Activated T-cell treated with anti-CD3 and anti-CD28 coated beads, Interleukin-2, amount 50 U/mL, for 24 hours (primary cell): ENCODE results near the gene ECEL1.

Experiments
- DNase-seq: peaks from one replicate; pipeline ENCODE4 v3.0.0-alpha.2; 2020
- H3K27ac Mint-ChIP-seq: 2 replicates; pipeline ENCODE4 v1.8.0; 2020; ENCODE audit warnings: mild to moderate bottlenecking, mixed read lengths
- H3K27me3 Mint-ChIP-seq: 2 replicates; pipeline ENCODE4 v1.8.0; 2020; ENCODE audit warnings: mixed read lengths
- H3K36me3 Mint-ChIP-seq: 2 replicates; pipeline ENCODE4 v1.8.0; 2020; ENCODE audit warnings: low read depth, mixed read lengths
- H3K4me1 Mint-ChIP-seq: 2 replicates; pipeline ENCODE4 v1.8.0; 2020; ENCODE audit warnings: low read depth, mixed read lengths
- H3K4me3 Mint-ChIP-seq: 2 replicates; pipeline ENCODE4 v1.8.0; 2020; ENCODE audit warnings: mild to moderate bottlenecking, moderate library complexity, mixed read lengths
- H3K9me3 Mint-ChIP-seq: 2 replicates; pipeline ENCODE4 v1.8.0; 2020; ENCODE audit warnings: mixed read lengths

ECEL1 gene

DNA sequence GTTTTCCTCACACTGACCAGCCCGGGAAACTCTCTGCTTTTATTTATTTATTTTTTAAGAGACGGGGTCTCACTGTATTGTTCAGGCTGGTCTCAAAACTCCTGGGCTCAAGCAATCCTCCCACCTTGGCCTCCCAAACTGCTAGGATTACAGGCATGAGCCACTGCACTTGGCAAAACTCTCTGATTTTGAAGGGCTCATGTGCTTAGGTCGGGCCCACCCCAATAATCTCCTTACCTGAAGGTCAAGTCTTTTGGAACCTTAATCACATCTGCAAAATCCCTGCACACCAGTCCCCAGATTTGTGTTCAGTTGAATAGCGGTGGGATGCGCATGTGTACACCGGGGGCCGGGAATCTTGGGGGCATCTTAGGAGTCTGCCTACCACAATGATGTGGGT lies 7.7 kb upstream of the ECEL1 start:
- Mint-ChIP-seq H3K36me3 (no peaks in the 10 kb centered on the region), H3K4me1 (no peaks in the 10 kb centered on the region), H3K9me3 (no peaks in the 10 kb centered on the region), H3K4me3 (no peak overlapping the region), H3K27ac (no peak overlapping the region), H3K27me3 (peaks cover 21% of the 10 kb centered on the region)
- DNase-seq = no peak

DNA sequence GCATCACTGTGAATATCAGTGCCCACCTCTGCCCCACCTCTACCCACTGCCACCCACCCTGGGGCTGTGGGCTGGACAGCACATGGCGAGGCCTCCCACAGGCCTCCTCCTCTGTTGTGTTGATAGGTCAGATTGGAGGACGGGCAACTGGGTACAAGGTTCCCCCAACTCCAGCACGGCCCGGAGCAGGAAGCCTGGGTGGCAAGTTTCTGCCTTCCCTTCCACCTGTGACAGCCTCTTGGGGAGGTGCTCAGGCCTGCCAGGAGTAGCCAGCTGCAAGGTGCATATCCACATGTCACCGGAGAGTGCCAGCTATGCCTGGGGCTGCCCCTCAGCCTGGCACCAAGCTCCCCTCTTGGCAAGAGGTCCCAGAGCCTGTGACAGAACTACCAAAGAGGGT lies 6.9 kb upstream of the ECEL1 start:
- H3K4me1 Mint-ChIP-seq = no peaks in the 10 kb centered on the region
- peaks cover 23% of the 10 kb centered on the region for H3K27me3 Mint-ChIP-seq
- no peaks in the 10 kb centered on the region for H3K9me3 Mint-ChIP-seq
- no peaks in the 10 kb centered on the region for H3K36me3 Mint-ChIP-seq
- no peak for DNase-seq
- H3K4me3 Mint-ChIP-seq = no peak overlapping the region
- no peak overlapping the region for H3K27ac Mint-ChIP-seq

DNA sequence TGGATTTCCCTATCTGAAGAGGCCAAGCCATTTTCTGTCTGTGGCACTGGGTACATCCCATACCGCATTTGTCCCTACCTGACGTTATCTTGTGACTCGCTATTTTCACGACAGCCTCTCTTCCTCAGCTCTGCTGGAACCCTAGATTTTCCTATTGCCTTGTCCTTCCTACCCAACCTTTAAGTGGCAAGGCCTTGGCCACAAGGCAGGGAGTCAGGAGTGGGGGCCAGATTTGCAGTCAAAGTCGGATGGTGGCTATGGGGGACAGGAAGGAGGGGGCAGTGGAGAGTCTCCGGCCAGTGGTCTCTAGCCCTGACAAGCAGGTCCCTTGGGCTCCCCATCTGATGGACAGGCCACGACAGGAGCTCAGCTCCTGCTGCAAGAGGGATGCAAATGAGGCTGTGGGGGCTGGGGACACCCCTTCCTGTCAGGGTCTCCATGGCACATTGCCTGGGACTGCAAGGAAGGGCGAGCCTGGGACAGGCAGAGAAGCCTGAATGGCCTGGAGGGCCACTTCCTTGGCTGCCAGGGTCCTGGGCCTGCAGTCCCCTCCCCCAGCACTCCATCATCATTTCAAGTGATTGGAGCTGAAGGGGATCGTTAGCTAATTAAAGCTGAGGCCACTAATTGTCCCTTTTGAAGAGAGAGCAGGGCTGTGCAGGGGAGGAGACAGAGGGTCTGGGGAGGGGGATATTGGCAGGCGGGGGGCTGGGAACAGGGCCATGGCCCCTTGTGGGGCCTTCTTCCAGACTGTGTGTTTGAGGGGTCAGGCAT lies 6.3 kb upstream of the ECEL1 start:
- no peaks in the 10 kb centered on the region for H3K9me3 Mint-ChIP-seq
- no peak for DNase-seq
- H3K4me1 Mint-ChIP-seq = no peaks in the 10 kb centered on the region
- no peak overlapping the region for H3K4me3 Mint-ChIP-seq
- H3K27ac Mint-ChIP-seq = no peak overlapping the region
- H3K36me3 Mint-ChIP-seq = no peaks in the 10 kb centered on the region
- peaks cover 25% of the 10 kb centered on the region for H3K27me3 Mint-ChIP-seq

GRCh38 chr2:232492963-232493700 lies 5.5 kb upstream of the ECEL1 start:
- Mint-ChIP-seq H3K27ac (no peak overlapping the region), H3K9me3 (no peaks in the 10 kb centered on the region), H3K36me3 (no peaks in the 10 kb centered on the region), H3K4me3 (no peak overlapping the region), H3K27me3 (peaks cover 28% of the 10 kb centered on the region), H3K4me1 (no peaks in the 10 kb centered on the region)
- DNase-seq = no peak

DNA sequence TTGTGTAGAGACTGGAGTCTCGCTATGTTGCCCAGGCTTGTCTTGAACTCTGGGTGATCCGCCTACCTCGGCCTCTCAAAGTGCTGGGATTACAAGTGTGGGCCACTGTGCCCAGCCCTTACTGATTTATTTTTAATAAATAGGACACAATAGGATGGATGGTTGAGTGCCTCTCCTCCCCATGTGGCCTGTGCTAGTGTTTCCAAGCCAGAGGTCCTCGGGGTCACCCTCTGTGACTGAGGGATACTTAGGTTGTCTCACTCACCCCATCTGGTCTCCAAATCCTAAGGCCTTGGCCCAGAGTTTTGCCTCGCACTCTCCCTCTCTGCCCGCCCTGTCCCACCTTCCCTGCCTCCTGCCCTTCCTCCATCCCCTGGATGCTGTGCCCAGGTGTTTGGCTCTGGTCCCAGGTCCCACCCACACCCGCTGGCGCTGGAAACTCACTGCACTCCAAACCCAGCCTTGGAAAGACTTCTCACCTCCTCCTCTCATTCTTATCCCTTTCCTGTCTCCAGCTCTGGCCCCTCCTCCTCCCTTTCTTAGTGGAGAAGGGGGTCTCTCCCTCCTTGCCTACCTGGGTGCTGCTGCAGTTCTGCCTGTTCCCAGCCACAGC lies 4.7 kb upstream of the ECEL1 start:
- no peak for DNase-seq
- H3K27me3 Mint-ChIP-seq = peaks cover 31% of the 10 kb centered on the region
- H3K4me3 Mint-ChIP-seq = no peak overlapping the region
- H3K9me3 Mint-ChIP-seq = no peaks in the 10 kb centered on the region
- no peaks in the 10 kb centered on the region for H3K36me3 Mint-ChIP-seq
- no peak overlapping the region for H3K27ac Mint-ChIP-seq
- H3K4me1 Mint-ChIP-seq = no peaks in the 10 kb centered on the region

- peaks cover 36% of the 10 kb centered on the region for H3K27me3 Mint-ChIP-seq
- H3K4me1 Mint-ChIP-seq = peaks cover 3% of the 10 kb centered on the region
- no peak overlapping the region for H3K27ac Mint-ChIP-seq
- no peak overlapping the region for H3K4me3 Mint-ChIP-seq
- no peak for DNase-seq
- no peaks in the 10 kb centered on the region for H3K36me3 Mint-ChIP-seq
- H3K9me3 Mint-ChIP-seq = no peaks in the 10 kb centered on the region
These were observed 3.6 kb upstream of the ECEL1 start for GRCh38 chr2:232491139-232491780.

DNA sequence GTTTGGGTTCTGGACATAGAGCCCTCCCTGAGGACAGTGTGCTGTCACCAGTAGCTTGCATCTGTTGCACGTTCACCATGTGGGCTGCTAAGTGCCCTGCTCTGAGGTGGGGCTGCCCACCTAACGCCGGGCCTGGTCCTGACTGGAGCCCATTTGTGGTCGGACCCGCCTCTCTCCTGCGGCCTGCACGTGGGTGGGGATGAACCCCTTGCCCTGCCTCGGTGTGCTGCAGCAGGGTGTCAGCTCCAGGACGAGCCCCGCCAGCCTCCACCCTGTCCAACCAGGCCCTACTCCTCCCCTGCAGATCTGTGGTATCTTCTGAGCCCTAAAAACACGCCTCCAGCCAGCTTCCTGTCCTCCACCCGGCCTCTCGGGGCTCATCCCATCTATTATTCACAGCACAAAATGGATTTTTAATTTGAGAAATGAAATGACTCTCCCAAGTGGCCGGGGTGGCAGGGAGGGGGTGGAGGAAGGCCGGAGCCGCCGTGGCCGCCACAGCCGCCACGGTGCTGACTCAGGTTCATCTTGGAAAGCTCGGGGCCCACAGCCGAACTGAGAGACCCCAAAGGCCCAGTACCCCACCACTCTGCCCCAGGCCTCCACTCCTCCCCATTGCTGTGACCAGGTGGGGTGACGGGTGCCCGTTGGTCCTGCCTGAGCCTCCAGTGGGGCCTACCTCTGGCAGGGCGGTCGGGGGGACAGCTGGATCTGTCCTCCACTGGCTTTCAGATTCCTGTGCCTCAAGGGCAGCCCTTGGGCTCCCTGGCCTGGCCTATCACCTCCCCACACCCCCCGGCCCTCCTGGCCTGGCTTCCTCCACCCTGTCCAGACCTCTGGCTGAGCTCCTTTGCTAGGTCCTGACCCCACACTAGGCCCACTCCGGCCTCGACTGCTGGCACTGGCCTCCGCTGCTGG lies 2.8 kb upstream of the ECEL1 start:
- Mint-ChIP-seq H3K9me3 (no peaks in the 10 kb centered on the region), H3K4me1 (peaks cover 3% of the 10 kb centered on the region), H3K27me3 (peaks cover 40% of the 10 kb centered on the region), H3K36me3 (no peaks in the 10 kb centered on the region), H3K27ac (no peak overlapping the region), H3K4me3 (no peak overlapping the region)
- no peak for DNase-seq

DNA sequence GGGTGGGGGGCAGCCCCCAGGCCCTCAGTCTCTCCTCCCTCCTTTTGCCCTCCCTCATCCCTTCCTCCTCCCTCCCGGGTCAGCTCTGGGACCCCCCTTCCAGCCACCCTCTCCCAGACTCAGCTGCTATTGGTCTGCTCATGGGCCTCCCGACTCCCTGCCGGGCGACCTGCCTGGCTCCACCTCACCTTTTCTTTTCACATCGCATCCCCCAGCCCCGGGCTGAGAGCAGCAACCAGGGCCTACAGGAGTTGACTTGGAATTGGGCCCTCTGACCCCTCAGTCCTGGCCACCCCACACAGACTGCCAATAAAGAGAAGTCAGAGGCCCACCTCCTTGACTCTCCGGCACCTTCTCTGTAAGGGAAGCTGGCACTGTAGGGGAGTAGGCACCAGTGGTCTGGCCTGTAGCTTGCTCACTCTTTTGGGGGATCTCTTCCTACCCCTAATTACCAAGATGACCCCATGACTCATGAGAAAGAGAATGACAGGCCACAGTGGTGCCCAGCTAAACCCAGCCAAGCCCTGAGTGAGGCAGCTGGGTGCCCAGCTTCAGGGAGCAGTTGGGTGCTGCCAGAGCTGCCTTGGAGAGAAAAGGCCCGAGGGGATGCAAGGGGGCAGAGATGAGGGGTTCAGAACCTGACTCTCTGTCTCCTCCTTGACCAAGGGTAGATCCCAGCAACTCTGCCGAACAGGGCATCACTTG lies 2.0 kb upstream of the ECEL1 start:
- Mint-ChIP-seq H3K27ac (no peak overlapping the region), H3K4me3 (no peak overlapping the region), H3K4me1 (peaks cover 8% of the 10 kb centered on the region), H3K9me3 (no peaks in the 10 kb centered on the region), H3K27me3 (peaks cover 48% of the 10 kb centered on the region), H3K36me3 (no peaks in the 10 kb centered on the region)
- no peak for DNase-seq

DNA sequence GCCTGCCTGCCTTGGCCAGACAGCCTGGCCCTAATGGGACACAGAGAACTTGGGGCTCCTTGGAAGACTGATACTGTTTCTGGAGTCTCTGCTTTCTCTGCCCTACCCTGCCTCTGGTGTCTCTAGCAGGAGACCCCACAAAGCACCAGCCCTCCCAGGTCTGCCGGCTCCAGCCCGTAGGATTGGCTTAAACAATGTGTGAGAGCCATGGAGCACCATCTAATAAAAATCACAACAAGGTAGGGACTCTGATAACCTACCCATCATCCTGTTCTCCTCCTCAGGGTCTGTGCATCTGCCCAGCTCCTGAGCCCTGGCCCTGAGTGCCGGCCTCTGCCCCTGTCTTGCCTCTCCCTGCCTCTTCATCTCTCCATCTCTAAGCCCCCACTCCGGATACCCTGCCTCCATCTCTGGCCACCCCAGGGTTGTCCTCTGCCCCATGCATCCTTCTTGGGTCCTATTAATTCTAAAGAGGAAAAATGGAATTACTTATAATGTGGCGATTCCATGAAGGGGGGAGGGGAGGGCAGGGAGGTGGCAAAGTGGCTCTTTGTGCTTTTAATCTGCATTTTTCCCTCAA lies 1.2 kb upstream of the ECEL1 start:
- Mint-ChIP-seq H3K27me3 (peaks cover 56% of the 10 kb centered on the region), H3K4me3 (no peak overlapping the region), H3K36me3 (no peaks in the 10 kb centered on the region), H3K4me1 (peaks cover 8% of the 10 kb centered on the region), H3K9me3 (no peaks in the 10 kb centered on the region), H3K27ac (no peak overlapping the region)
- no peak for DNase-seq

GRCh38 chr2:232488097-232488711 lies 570 bp upstream of the ECEL1 start:
- no peak overlapping the region for H3K4me3 Mint-ChIP-seq
- peaks cover 8% of the 10 kb centered on the region for H3K4me1 Mint-ChIP-seq
- peaks cover 62% of the 10 kb centered on the region for H3K27me3 Mint-ChIP-seq
- H3K36me3 Mint-ChIP-seq = no peaks in the 10 kb centered on the region
- H3K9me3 Mint-ChIP-seq = no peaks in the 10 kb centered on the region
- DNase-seq = no peak
- H3K27ac Mint-ChIP-seq = no peak overlapping the region

DNA sequence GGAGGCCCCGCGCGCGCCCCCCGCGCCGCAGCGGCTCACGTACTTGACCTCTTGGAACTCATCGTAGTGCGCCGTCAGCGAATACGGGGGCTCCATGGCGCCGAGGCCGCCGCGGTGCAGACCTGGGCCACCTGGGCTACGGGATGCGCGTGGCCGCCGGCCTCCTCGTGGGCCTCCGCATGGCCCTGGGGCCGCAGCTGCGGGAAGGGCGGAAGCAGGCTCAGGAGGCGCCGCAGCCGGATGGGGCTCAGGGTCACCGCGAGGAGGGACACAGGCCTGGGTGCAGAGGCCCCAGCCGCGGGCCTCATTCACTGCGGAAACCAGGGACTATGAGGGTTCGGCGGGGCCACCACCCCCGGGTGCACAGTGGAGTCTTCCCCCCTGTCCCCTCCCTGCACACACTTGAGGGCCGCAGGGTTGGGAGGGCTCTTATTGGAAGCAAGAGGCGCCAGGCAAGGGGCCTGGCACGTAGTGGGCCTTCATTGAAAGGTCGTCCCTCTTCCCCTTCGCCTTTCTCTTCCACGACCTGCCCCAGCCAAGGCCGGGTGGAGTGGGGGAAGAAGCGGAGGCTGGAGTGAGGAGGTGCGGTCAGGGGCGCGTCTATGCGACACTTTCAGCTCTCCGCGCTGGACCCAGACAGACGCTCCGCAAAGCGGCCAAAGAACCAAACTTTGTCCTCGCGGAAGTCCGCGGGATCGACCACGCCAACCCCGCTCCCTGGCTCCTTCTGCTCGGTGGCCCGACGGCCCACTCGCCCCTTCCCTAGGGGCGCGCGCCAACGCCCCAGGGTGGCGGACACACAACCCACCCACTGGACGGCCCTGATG lies 863 bp downstream of the ECEL1 start:
- Mint-ChIP-seq H3K27ac (no peak overlapping the region), H3K36me3 (no peaks in the 10 kb centered on the region), H3K9me3 (no peaks in the 10 kb centered on the region), H3K27me3 (peaks cover 70% of the 10 kb centered on the region), H3K4me1 (peaks cover 8% of the 10 kb centered on the region), H3K4me3 (peak overlapping the region; percentile 46)
- DNase-seq = no peak

GRCh38 chr2:232485757-232486557 lies 1.7 kb downstream of the ECEL1 start:
- Mint-ChIP-seq H3K4me1 (peaks cover 8% of the 10 kb centered on the region), H3K27me3 (peaks cover 66% of the 10 kb centered on the region), H3K27ac (no peak overlapping the region), H3K9me3 (no peaks in the 10 kb centered on the region), H3K36me3 (no peaks in the 10 kb centered on the region), H3K4me3 (no peak overlapping the region)
- DNase-seq = no peak
